Stimulated activated CD4-positive, alpha-beta T cell treated with anti-CD3 and anti-CD28 coated beads, Interleukin-12 subunit alpha, Interleukin-12 subunit beta, amount 100 ng/mL, for 48 hours (primary cell): ENCODE measurements around the gene DEK.
A peak's percentile ranks its signal among the peaks of the same experiment; 100 is the strongest.

Experiments
- DNase-seq, 3 donors: peaks; one replicate each; pipeline ENCODE4 v3.0.0-alpha.2; 2020; ENCODE audit warnings: low read depth in 2 of 3, low spot score in 1 of 3

DEK gene

GRCh38 chr6:18265787-18266522, 1.6 kb upstream of the DEK start:
- DNase-seq: no peak

- DNase-seq: no peak
These were observed 620 bp upstream of the DEK start for GRCh38 chr6:18264923-18265377.

GRCh38 chr6:18263418-18264218, 712 bp downstream of the DEK start:
- no peak for DNase-seq

- DNase-seq: peak in 2 of 3 donors; percentile 25 to 38
These were observed 1.5 kb downstream of the DEK start for GRCh38 chr6:18262702-18263417.

GRCh38 chr6:18261877-18262276, 2.5 kb downstream of the DEK start:
- DNase-seq: no peak

- DNase-seq: peak in 2 of 3 donors; percentile 21 to 26
These were observed 3.8 kb downstream of the DEK start for GRCh38 chr6:18260448-18261106.

GRCh38 chr6:18259675-18260447, 4.5 kb downstream of the DEK start:
- DNase-seq: no peak

GRCh38 chr6:18254793-18255192, 9.5 kb downstream of the DEK start:
- no peak for DNase-seq

GRCh38 chr6:18253635-18254034, 10.7 kb downstream of the DEK start:
- no peak for DNase-seq

- DNase-seq: no peak
These were observed 15.1 kb downstream of the DEK start for GRCh38 chr6:18249271-18249670.

GRCh38 chr6:18248698-18249097, 15.6 kb downstream of the DEK start:
- DNase-seq: no peak

- DNase-seq: no peak
These were observed 17.3 kb downstream of the DEK start for GRCh38 chr6:18247002-18247401.

- DNase-seq: no peak
These were observed 18.1 kb downstream of the DEK start for GRCh38 chr6:18246205-18246604.

- peak in 1 of 3 donors; percentile 51 for DNase-seq
These were observed 18.7 kb downstream of the DEK start for GRCh38 chr6:18245642-18246041.

GRCh38 chr6:18245079-18245478, 19.3 kb downstream of the DEK start:
- DNase-seq: no peak

- DNase-seq: no peak
These were observed 20.1 kb downstream of the DEK start for GRCh38 chr6:18244251-18244650.

- no peak for DNase-seq
These were observed 20.9 kb downstream of the DEK start for GRCh38 chr6:18243302-18243893.

- no peak for DNase-seq
These were observed 22.1 kb downstream of the DEK start for GRCh38 chr6:18242062-18242851.
